Cardiac muscle cell (in vitro differentiated cells and primary cell): Measurements from ENCODE around the gene RANBP3. TPM values are rescaled to one million over a fixed set of nuclear protein-coding genes. Genes with fewer than 3 reads are reported as not detected.

Experiments used
- DNase-seq, 2 donors: peaks; one replicate each; pipeline versions ENCODE4 v3.0.0 to v3.0.0-alpha.2; 2010 to 2017; ENCODE audit warnings: low read depth in 1 of 2, low spot score in 1 of 2
- H3K27ac ChIP-seq: fragments of 200-600 bp; sonication (generic); 2 replicates; pipeline ENCODE4 v1.5.1; 2016
- H3K27me3 ChIP-seq: fragments of 200-600 bp; sonication (generic); 2 replicates; pipeline ENCODE4 v1.6.0; 2016; ENCODE audit warnings: control low read depth
- H3K36me3 ChIP-seq: fragments of 200-600 bp; sonication (generic); 2 replicates; pipeline ENCODE4 v1.5.1; 2016; ENCODE audit warnings: control low read depth
- H3K4me1 ChIP-seq: fragments of 200-600 bp; sonication (generic); 2 replicates; pipeline ENCODE4 v1.8.1; 2017; ENCODE audit warnings: low read depth, mild to moderate bottlenecking, mixed run types
- H3K4me3 ChIP-seq: fragments of 200-600 bp; sonication (generic); 2 replicates; pipeline ENCODE4 v1.5.1; 2016; ENCODE audit warnings: mild to moderate bottlenecking
- H3K9me3 ChIP-seq: fragments of 200-600 bp; sonication (generic); 2 replicates; pipeline ENCODE4 v1.5.1; 2017; ENCODE audit warnings: low read depth, mild to moderate bottlenecking, control low read depth
- CTCF ChIP-seq: IDR thresholded peaks from 2 replicates; pipeline ENCODE4 v1.5.1; 2012; ENCODE audit warnings: low read depth, mild to moderate bottlenecking, low read length
- polyA plus RNA-seq: library from polyadenylated mRNA; unstranded; fragments of >200 nt; fragmentation: Nextera tagmentation; extraction: Ambion mirVana; gene quantifications from 2 replicates; pipeline ENCODE4 v1.2.1, GENCODE V29; 2016
- total RNA-seq: library from RNA; depleted of rRNA; stranded (reverse); fragments of >200 nt; gene quantifications from 2 replicates; pipeline ENCODE4 v1.2.3, GENCODE V29; 2016

RANBP3 gene
- total and polyA plus RNA-seq, 2 experiments from 2014 or later, result 17.7 to 108 TPM

DNA sequence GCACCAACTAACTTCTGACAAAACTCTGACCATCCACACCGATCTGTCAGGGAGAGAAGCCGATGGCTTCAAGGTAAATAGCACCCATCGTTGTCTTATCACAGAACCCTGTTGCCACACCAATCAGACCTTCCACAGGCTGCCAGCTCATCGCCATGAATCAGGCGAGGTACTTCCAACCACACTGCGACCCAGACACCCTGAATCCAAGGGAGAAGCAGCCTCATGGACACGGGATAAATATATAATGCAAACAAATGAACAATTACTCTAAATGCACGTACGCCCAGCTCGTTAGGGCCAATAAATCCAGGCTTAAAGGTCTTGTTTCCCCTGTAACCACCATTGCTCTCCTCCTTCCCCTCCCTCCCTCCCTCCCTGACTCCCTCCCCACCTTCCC, 20.8 kb downstream of the RANBP3 start:
- Histone ChIP-seq H3K27ac (peak overlapping the region; percentile 95), H3K36me3 (no peaks in the 10 kb centered on the region), H3K4me1 (peaks cover 92% of the 10 kb centered on the region), H3K27me3 (no peaks in the 10 kb centered on the region), H3K4me3 (no peak overlapping the region), H3K9me3 (no peaks in the 10 kb centered on the region)
- no peak for TF ChIP-seq CTCF
- no peak for DNase-seq

DNA sequence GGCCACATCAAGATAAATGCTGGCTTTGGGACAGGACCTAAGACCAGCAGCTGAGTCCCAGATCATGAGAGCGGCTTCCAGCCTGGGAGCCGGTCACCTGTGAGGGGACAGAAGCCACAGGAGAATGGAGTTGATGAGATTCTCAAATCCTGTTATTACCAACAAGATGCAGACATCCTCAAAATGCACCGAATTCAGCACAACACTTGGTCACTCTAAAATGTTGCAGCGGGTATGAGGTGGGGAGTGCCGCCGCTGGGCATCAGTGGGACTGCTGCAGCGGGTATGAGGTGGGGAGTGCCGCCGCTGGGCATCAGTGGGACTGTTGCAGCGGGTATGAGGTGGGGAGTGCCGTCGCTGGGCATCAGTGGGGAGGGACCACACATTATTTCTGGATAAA, 21.2 kb downstream of the RANBP3 start:
- peak overlapping the region; percentile 95 for H3K27ac ChIP-seq
- peaks cover 92% of the 10 kb centered on the region for H3K4me1 ChIP-seq
- no peaks in the 10 kb centered on the region for H3K27me3 ChIP-seq
- TF ChIP-seq CTCF, result no peak
- no peaks in the 10 kb centered on the region for H3K9me3 ChIP-seq
- no peak overlapping the region for H3K4me3 ChIP-seq
- DNase-seq, result no peak
- H3K36me3 ChIP-seq, result no peaks in the 10 kb centered on the region

- Histone ChIP-seq H3K4me1 (peaks cover 94% of the 10 kb centered on the region), H3K36me3 (no peaks in the 10 kb centered on the region), H3K27ac (peak overlapping the region; percentile 95), H3K4me3 (no peak overlapping the region), H3K27me3 (no peaks in the 10 kb centered on the region), H3K9me3 (no peaks in the 10 kb centered on the region)
- TF ChIP-seq CTCF, result no peak
- DNase-seq, result no peak
Observed at GRCh38 chr19:5956323-5956722, 21.6 kb downstream of the RANBP3 start.

GRCh38 chr19:5955636-5955935, 22.4 kb downstream of the RANBP3 start:
- H3K4me3 ChIP-seq, result no peak overlapping the region
- TF ChIP-seq CTCF, result no peak
- peaks cover 98% of the 10 kb centered on the region for H3K4me1 ChIP-seq
- no peaks in the 10 kb centered on the region for H3K9me3 ChIP-seq
- H3K27ac ChIP-seq, result peak overlapping the region; percentile 95
- no peaks in the 10 kb centered on the region for H3K36me3 ChIP-seq
- peak in 1 of 2 donors; percentile 38 for DNase-seq
- H3K27me3 ChIP-seq, result no peaks in the 10 kb centered on the region

DNA sequence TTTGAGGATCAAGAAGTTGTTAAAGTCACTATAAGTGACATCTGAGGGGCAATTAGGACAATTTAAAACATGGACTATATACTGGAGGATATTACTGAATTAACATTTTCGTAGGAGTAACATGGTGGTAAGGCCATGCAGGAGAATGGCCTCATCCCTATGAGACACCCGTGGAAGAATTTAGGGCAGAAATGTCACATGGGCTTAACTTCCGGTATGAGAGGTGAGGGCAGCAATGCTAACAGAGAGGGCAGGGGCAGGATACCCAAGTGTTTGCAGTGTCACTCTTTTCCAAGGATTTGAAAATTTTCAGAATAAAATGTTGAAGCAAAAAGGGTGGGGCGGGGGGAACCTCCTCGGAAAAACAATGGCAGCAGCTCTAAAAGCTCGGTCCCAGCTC, 23.6 kb downstream of the RANBP3 start:
- peaks cover 89% of the 10 kb centered on the region for H3K4me1 ChIP-seq
- H3K27ac ChIP-seq, result peak overlapping the region; percentile 95
- H3K36me3 ChIP-seq, result no peaks in the 10 kb centered on the region
- no peaks in the 10 kb centered on the region for H3K27me3 ChIP-seq
- no peak for DNase-seq
- no peak for TF ChIP-seq CTCF
- H3K9me3 ChIP-seq, result no peaks in the 10 kb centered on the region
- no peak overlapping the region for H3K4me3 ChIP-seq

DNA sequence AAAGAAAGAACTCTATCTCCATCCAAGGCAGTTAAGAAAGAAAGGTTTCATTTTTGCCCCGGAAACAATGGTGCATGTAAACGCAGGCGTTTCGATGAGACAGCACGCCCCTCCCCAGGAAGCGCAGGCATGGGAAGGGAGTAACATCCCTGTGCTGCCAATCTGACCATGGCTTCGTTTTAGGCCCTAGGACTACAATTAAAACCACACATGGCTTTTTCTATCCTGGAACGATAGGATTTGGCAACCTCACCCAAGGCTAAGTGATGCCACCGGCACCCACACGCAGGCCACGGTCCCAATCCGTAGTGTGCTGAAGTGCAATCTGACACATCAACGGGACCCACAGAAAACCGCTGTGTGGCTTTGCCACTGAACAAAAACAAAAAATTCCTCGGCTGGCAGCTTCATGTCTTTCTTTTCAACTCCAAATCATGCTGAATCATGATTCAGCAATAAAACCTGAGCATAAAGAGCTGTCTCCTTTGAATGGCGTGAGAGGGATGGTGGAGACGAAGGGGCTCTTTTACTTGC, 24.2 kb downstream of the RANBP3 start:
- no peak for DNase-seq
- TF ChIP-seq CTCF, result no peak
- Histone ChIP-seq H3K4me1 (peaks cover 83% of the 10 kb centered on the region), H3K27ac (peak overlapping the region; percentile 95), H3K9me3 (no peaks in the 10 kb centered on the region), H3K27me3 (no peaks in the 10 kb centered on the region), H3K36me3 (no peaks in the 10 kb centered on the region), H3K4me3 (no peak overlapping the region)
